Chondrocyte (in vitro differentiated cells): Measurements from ENCODE around the gene NLRP12. TPM values are rescaled to one million over a fixed set of nuclear protein-coding genes. Genes with fewer than 3 reads are reported as not detected.

Experiments
- DNase-seq: peaks from one replicate; pipeline ENCODE4 v3.0.0; 2021; ENCODE audit warnings: mixed read lengths, low spot score
- H3K27ac Mint-ChIP-seq: one replicate; pipeline ENCODE4 v1.8.0; 2021; ENCODE audit warnings: mild to moderate bottlenecking, moderate library complexity, mixed read lengths; ENCODE audit not compliant: unreplicated experiment
- H3K27me3 Mint-ChIP-seq: 2 replicates; pipeline ENCODE4 v1.8.0; 2021; ENCODE audit warnings: low read depth, mixed read lengths
- H3K36me3 Mint-ChIP-seq: 2 replicates; pipeline ENCODE4 v1.8.0; 2021; ENCODE audit warnings: low read depth, mixed read lengths
- H3K4me1 Mint-ChIP-seq: 2 replicates; pipeline ENCODE4 v1.8.0; 2021; ENCODE audit warnings: low read depth, mild to moderate bottlenecking, mixed read lengths
- H3K4me3 Mint-ChIP-seq: one replicate; pipeline ENCODE4 v1.8.0; 2021; ENCODE audit warnings: mild to moderate bottlenecking, moderate library complexity, mixed read lengths; ENCODE audit not compliant: unreplicated experiment
- H3K9me3 Mint-ChIP-seq: 2 replicates; pipeline ENCODE4 v1.8.0; 2021; ENCODE audit warnings: low read depth, mixed read lengths
- total RNA-seq: library from RNA; stranded (reverse); gene quantifications from 3 replicates; pipeline ENCODE4 v1.2.1, GENCODE V29; 2021
- TF ChIP-seq, protein P1 (sequence below): fragments of 200-600 bp; sonication (generic); IDR thresholded peaks from 2 replicates; pipeline ENCODE4 v1.5.0; 2021; ENCODE audit warnings: antibody characterized with exemption, mild to moderate bottlenecking, moderate library complexity

Gene NLRP12
- total RNA-seq, 1 donor from 2014 or later: not detected

DNA sequence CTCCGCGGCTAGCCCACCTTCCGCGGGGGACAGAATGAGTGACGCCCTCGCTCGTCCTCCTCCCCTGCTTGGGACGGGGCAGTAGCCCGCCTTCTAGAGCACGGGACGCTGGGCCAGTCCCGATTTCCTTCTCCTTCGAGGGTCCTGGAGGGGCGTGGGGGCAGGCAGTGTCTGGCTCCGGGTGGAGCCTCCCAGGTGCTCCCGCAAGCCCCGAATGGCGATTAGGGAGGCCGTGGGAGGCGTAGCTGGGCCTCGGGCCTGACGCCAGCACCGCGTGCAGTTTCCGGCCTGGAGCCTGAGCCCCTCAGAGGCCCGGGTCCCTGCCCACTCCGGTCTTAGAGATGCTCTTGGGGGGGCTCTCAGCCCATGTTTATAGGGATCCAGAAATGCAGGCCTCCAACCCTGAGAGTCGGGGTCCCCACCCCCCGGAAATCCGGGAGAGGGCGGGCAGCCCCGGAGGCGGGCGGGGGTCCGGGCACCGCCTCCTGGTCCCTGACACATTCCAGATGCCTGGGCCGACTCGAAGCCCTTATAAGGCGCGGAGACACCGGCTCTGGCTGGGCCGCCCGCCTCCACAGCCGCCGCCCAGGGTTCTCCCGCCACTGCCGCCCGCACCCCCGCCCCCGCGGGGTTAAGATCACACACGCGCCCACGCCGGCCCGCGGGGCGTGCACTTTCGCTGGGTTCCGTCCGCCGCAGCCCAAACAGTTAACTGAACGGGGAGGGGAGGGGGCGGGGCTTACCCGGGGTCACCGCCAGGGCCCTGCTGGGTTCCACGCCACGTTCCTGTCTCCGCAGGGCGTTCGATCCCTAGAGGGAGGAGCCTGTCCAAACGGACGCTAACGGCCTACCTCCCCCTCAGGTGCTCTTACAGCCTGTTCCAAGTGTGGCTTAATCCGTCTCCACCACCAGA, 45.0 kb upstream of the NLRP12 start:
- TF ChIP-seq, protein P1, sequence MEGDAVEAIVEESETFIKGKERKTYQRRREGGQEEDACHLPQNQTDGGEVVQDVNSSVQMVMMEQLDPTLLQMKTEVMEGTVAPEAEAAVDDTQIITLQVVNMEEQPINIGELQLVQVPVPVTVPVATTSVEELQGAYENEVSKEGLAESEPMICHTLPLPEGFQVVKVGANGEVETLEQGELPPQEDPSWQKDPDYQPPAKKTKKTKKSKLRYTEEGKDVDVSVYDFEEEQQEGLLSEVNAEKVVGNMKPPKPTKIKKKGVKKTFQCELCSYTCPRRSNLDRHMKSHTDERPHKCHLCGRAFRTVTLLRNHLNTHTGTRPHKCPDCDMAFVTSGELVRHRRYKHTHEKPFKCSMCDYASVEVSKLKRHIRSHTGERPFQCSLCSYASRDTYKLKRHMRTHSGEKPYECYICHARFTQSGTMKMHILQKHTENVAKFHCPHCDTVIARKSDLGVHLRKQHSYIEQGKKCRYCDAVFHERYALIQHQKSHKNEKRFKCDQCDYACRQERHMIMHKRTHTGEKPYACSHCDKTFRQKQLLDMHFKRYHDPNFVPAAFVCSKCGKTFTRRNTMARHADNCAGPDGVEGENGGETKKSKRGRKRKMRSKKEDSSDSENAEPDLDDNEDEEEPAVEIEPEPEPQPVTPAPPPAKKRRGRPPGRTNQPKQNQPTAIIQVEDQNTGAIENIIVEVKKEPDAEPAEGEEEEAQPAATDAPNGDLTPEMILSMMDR: peak; percentile 55
- H3K27ac Mint-ChIP-seq: peak overlapping the region; percentile 94
- H3K4me1 Mint-ChIP-seq: peaks cover 46% of the 10 kb centered on the region
- DNase-seq: peak; percentile 94
- no peaks in the 10 kb centered on the region for H3K9me3 Mint-ChIP-seq
- H3K27me3 Mint-ChIP-seq: no peaks in the 10 kb centered on the region
- peak overlapping the region; percentile 96 for H3K4me3 Mint-ChIP-seq
- H3K36me3 Mint-ChIP-seq: peaks cover 19% of the 10 kb centered on the region

GRCh38 chr19:53868091-53868891, 44.2 kb upstream of the NLRP12 start:
- peaks cover 38% of the 10 kb centered on the region for H3K4me1 Mint-ChIP-seq
- no peaks in the 10 kb centered on the region for H3K27me3 Mint-ChIP-seq
- peak overlapping the region; percentile 96 for H3K4me3 Mint-ChIP-seq
- H3K27ac Mint-ChIP-seq: peak overlapping the region; percentile 98
- H3K9me3 Mint-ChIP-seq: no peaks in the 10 kb centered on the region
- H3K36me3 Mint-ChIP-seq: peaks cover 12% of the 10 kb centered on the region
- peak; percentile 90 for DNase-seq
- TF ChIP-seq, protein P1: no peak

GRCh38 chr19:53867225-53868090, 43.3 kb upstream of the NLRP12 start, which contains the start of gene MYADM:
Gene MYADM, plus strand, starts transcription at chr19:53867883. Its CDS starts 5,647 bp downstream, at chr19:53873530.
- H3K9me3 Mint-ChIP-seq: no peaks in the 10 kb centered on the region

DNA sequence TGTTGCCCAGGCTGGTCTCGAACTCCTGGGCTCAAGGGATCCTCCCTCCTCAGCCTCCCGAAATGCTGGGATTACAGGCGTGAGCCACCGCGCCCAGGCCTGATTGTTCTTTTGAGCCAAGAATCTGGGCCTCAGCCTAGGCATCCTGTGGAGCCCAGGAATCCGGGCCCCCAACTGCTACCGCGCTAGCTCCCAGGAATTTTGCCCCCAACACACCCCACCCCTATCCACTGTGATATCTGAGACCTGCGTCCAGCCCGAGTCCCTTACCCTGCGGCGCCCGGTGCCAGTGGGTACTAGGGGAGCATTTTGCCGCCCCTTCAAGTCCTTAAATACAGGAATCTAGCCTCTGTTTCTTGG, 42.7 kb upstream of the NLRP12 start:
- DNase-seq: no peak
- no peaks in the 10 kb centered on the region for H3K27me3 Mint-ChIP-seq
- H3K27ac Mint-ChIP-seq: peak overlapping the region; percentile 100
- H3K9me3 Mint-ChIP-seq: no peaks in the 10 kb centered on the region
- peak overlapping the region; percentile 76 for H3K4me3 Mint-ChIP-seq
- peaks cover 34% of the 10 kb centered on the region for H3K4me1 Mint-ChIP-seq
- peaks cover 8% of the 10 kb centered on the region for H3K36me3 Mint-ChIP-seq
- TF ChIP-seq, protein P1: no peak

More at GRCh38 chr19:53867225-53868090, 43.3 kb upstream of the NLRP12 start, which contains the start of gene MYADM:
- Mint-ChIP-seq H3K27me3 (no peaks in the 10 kb centered on the region), H3K27ac (peak within 1 kb of the TSS; percentile 100), H3K36me3 (peaks cover 8% of the 10 kb centered on the region), H3K4me1 (peaks cover 34% of the 10 kb centered on the region), H3K4me3 (peak within 1 kb of the TSS; percentile 96)
- TF ChIP-seq, protein P1: no peak
- peak; percentile 98 for DNase-seq
